HFFc6 (cell line): ENCODE data around the gene TRIM67. TPM values are rescaled to one million over a fixed set of nuclear protein-coding genes. Genes with fewer than 3 reads are reported as not detected.

ENCODE experiments used
- DNase-seq: peaks from one replicate; pipeline ENCODE4 v3.0.0-alpha.2; 2018
- H3K27ac Mint-ChIP-seq: 2 replicates; pipeline ENCODE4 v1.8.0; 2020; ENCODE audit warnings: mild to moderate bottlenecking, mixed read lengths
- H3K27me3 Mint-ChIP-seq: 2 replicates; pipeline ENCODE4 v1.8.0; 2021; ENCODE audit warnings: mild to moderate bottlenecking, moderate library complexity, mixed read lengths; ENCODE audit not compliant: insufficient read depth
- H3K36me3 Mint-ChIP-seq: 2 replicates; pipeline ENCODE4 v1.8.0; 2021; ENCODE audit warnings: low read depth, mixed read lengths
- H3K4me1 Mint-ChIP-seq: 2 replicates; pipeline ENCODE4 v1.8.0; 2020; ENCODE audit warnings: low read depth, mixed read lengths
- H3K4me3 Mint-ChIP-seq: 2 replicates; pipeline ENCODE4 v1.8.0; 2020; ENCODE audit warnings: mild to moderate bottlenecking, moderate library complexity, mixed read lengths
- H3K9me3 Mint-ChIP-seq: 2 replicates; pipeline ENCODE4 v1.8.0; 2020; ENCODE audit warnings: mild to moderate bottlenecking, mixed read lengths
- CTCF ChIP-seq: fragments of 200-600 bp; sonication (generic); IDR thresholded peaks from 2 replicates; pipeline ENCODE4 v1.5.0; 2021; ENCODE audit warnings: antibody characterized with exemption, mild to moderate bottlenecking
- total RNA-seq, 6 experiments: library from RNA; stranded (reverse); fragmentation: NEBNext Ultra II Directional; extraction: Animal tissue kit (Norgen Biotek cat#: 25700); gene quantifications; 2 replicates in 1 of 6; 3 replicates in 5 of 6; pipeline ENCODE4 v1.2.3, GENCODE V29; 2021

The TRIM67 gene
- total RNA-seq, 6 experiments from 2014 or later, result not detected

GRCh38 chr1:231219422-231220401, 57.9 kb downstream of the TRIM67 start:
- H3K4me1 Mint-ChIP-seq, result no peaks in the 10 kb centered on the region
- no peak for DNase-seq
- H3K27me3 Mint-ChIP-seq, result peaks cover 18% of the 10 kb centered on the region
- H3K9me3 Mint-ChIP-seq, result no peaks in the 10 kb centered on the region
- no peak overlapping the region for H3K4me3 Mint-ChIP-seq
- no peak overlapping the region for H3K27ac Mint-ChIP-seq
- H3K36me3 Mint-ChIP-seq, result peaks cover 10% of the 10 kb centered on the region
- TF ChIP-seq CTCF, result no peak

DNA sequence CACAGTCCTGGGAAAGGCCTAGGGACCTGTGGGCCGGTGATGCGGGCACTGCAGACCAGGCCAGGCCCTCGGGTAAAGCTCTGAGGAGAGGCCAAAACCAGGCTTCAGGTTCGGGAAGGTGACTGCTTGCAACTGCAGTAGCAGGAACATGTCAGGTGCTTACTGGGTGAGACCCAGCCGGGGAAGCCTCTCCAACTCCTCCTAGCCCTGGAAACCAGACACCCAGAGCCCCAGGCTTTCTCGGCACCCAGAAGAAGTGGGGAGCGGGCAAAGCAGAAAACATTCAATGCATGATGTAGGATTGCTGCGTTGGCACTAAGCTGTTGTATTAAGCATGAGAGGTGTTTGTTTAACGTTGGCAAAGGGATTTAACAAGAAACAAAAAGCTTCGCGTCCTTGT, 58.9 kb downstream of the TRIM67 start:
- H3K4me3 Mint-ChIP-seq, result no peak overlapping the region
- peaks cover 13% of the 10 kb centered on the region for H3K27me3 Mint-ChIP-seq
- H3K36me3 Mint-ChIP-seq, result peaks cover 17% of the 10 kb centered on the region
- H3K9me3 Mint-ChIP-seq, result no peaks in the 10 kb centered on the region
- DNase-seq, result no peak
- no peak overlapping the region for H3K27ac Mint-ChIP-seq
- TF ChIP-seq CTCF, result no peak
- no peaks in the 10 kb centered on the region for H3K4me1 Mint-ChIP-seq

GRCh38 chr1:231226156-231226555, 64.3 kb downstream of the TRIM67 start:
- no peak overlapping the region for H3K4me3 Mint-ChIP-seq
- no peaks in the 10 kb centered on the region for H3K4me1 Mint-ChIP-seq
- no peaks in the 10 kb centered on the region for H3K27me3 Mint-ChIP-seq
- no peak for DNase-seq
- H3K36me3 Mint-ChIP-seq, result peaks cover 32% of the 10 kb centered on the region
- TF ChIP-seq CTCF, result no peak
- H3K9me3 Mint-ChIP-seq, result no peaks in the 10 kb centered on the region
- H3K27ac Mint-ChIP-seq, result no peak overlapping the region

- Mint-ChIP-seq H3K4me1 (no peaks in the 10 kb centered on the region), H3K4me3 (no peak overlapping the region), H3K27me3 (no peaks in the 10 kb centered on the region), H3K9me3 (no peaks in the 10 kb centered on the region), H3K36me3 (peaks cover 16% of the 10 kb centered on the region; the same call in 1 of the 2 replicates), H3K27ac (no peak overlapping the region)
- TF ChIP-seq CTCF, result no peak
- no peak for DNase-seq
Observed at GRCh38 chr1:231231511-231231910, 69.7 kb downstream of the TRIM67 start.

GRCh38 chr1:231232870-231233734, 71.2 kb downstream of the TRIM67 start:
- Mint-ChIP-seq H3K27ac (no peak overlapping the region), H3K27me3 (no peaks in the 10 kb centered on the region), H3K4me1 (no peaks in the 10 kb centered on the region), H3K36me3 (peaks cover 14% of the 10 kb centered on the region; the same call in 1 of the 2 replicates), H3K4me3 (no peak overlapping the region), H3K9me3 (no peaks in the 10 kb centered on the region)
- no peak for DNase-seq
- TF ChIP-seq CTCF, result no peak
